Right lobe of liver (tissue), 4 donors: ENCODE data around the gene NRXN3.

Experiments
- POLR2A ChIP-seq: fragments of 450-650 bp; IDR thresholded peaks from one replicate; pipeline ENCODE4 v1.6.1; 2017; ENCODE audit warnings: antibody characterized with exemption, mild to moderate bottlenecking
- TF ChIP-seq, protein P1 (sequence below), 4 donors: fragments of 200-600 bp in 3 of 4; fragments of 450-650 bp in 1 of 4; IDR thresholded peaks; one replicate each; pipeline versions ENCODE4 v1.5.1 to v1.8.0; 2016 to 2022; ENCODE audit warnings: antibody characterized with exemption in 4 of 4, mild to moderate bottlenecking in 2 of 4
- donor health status: DM: no; HTN: no; CAD: no.
- donor health status: DM: no; HTN: no; CAD: no.
- donor health status: DM: no; HTN: yes; CAD: no.

DNA sequence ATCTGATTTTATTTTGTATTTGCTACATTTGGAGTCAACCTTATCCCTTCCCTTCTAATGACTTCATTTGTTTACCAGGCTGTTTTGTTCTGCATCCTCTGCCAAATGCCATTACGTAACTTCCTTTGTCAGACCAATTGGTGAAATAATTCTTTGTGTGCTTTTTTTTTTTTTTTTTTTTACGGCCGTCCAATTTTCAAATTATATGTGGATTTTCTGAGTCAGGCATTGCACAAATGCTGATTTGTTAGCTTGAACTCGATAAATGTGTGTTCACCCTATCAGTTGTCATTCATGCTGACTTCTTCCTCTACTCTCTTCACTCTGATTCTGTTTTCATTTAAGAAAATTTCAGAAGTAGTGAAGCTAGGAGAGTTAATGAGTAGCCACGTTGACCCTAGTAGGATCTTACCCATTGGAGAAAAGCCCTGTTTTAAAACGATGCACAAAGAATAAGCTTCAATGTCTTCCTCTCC is 1654.9 kb downstream of the NRXN3 start:
- TF ChIP-seq, protein P1, sequence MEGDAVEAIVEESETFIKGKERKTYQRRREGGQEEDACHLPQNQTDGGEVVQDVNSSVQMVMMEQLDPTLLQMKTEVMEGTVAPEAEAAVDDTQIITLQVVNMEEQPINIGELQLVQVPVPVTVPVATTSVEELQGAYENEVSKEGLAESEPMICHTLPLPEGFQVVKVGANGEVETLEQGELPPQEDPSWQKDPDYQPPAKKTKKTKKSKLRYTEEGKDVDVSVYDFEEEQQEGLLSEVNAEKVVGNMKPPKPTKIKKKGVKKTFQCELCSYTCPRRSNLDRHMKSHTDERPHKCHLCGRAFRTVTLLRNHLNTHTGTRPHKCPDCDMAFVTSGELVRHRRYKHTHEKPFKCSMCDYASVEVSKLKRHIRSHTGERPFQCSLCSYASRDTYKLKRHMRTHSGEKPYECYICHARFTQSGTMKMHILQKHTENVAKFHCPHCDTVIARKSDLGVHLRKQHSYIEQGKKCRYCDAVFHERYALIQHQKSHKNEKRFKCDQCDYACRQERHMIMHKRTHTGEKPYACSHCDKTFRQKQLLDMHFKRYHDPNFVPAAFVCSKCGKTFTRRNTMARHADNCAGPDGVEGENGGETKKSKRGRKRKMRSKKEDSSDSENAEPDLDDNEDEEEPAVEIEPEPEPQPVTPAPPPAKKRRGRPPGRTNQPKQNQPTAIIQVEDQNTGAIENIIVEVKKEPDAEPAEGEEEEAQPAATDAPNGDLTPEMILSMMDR (IDR thresholded peaks at IDR 0.05): no peak
- no peak for TF ChIP-seq POLR2A
